ENCODE measurements around the gene PRKCH.

The PRKCH gene

GRCh38 chr14:61420326-61420725 lies 98.9 kb downstream of the PRKCH start:
- DNase-seq (ENCODE audit: low read depth in 2 of 2), result peak; percentile 28 to 29

- no peak for DNase-seq (ENCODE audit: low read depth in 2 of 2)
These were observed 100.0 kb downstream of the PRKCH start for GRCh38 chr14:61421212-61421923.

- no peak for DNase-seq (ENCODE audit: low read depth in 2 of 2)
These were observed 104.7 kb downstream of the PRKCH start for GRCh38 chr14:61426048-61426447.

- no peak for DNase-seq (ENCODE audit: low read depth in 2 of 2)
These were observed 106.9 kb downstream of the PRKCH start for GRCh38 chr14:61428261-61428660.

GRCh38 chr14:61429316-61429715 lies 107.9 kb downstream of the PRKCH start:
- no peak for DNase-seq (ENCODE audit: low read depth in 2 of 2)

GRCh38 chr14:61430066-61430757 lies 108.8 kb downstream of the PRKCH start:
- DNase-seq (ENCODE audit: low read depth in 2 of 2), result no peak

GRCh38 chr14:61433169-61433568 lies 111.8 kb downstream of the PRKCH start:
- DNase-seq (ENCODE audit: low read depth in 2 of 2), result no peak

- no peak for DNase-seq (ENCODE audit: low read depth in 2 of 2)
These were observed 112.4 kb downstream of the PRKCH start for GRCh38 chr14:61433828-61434227.

- no peak for DNase-seq (ENCODE audit: low read depth in 2 of 2)
These were observed 112.9 kb downstream of the PRKCH start for GRCh38 chr14:61434311-61434710.

- DNase-seq (ENCODE audit: low read depth in 2 of 2), result no peak
These were observed 114.4 kb downstream of the PRKCH start for GRCh38 chr14:61435563-61436337.

- no peak for DNase-seq (ENCODE audit: low read depth in 2 of 2)
These were observed 116.0 kb downstream of the PRKCH start for GRCh38 chr14:61437381-61437780.

- DNase-seq (ENCODE audit: low read depth in 2 of 2), result no peak
These were observed 116.7 kb downstream of the PRKCH start for GRCh38 chr14:61438036-61438435.

- DNase-seq (ENCODE audit: low read depth in 2 of 2), result no peak
These were observed 117.1 kb downstream of the PRKCH start for GRCh38 chr14:61438497-61438859.

GRCh38 chr14:61438860-61439765 lies 117.7 kb downstream of the PRKCH start:
- no peak for DNase-seq (ENCODE audit: low read depth in 2 of 2)

GRCh38 chr14:61439779-61440418 lies 118.5 kb downstream of the PRKCH start:
- DNase-seq (ENCODE audit: low read depth in 2 of 2), result no peak

- DNase-seq (ENCODE audit: low read depth in 2 of 2), result no peak
These were observed 122.1 kb downstream of the PRKCH start for GRCh38 chr14:61443481-61443880.

GRCh38 chr14:61444215-61444768 lies 122.9 kb downstream of the PRKCH start:
- DNase-seq (ENCODE audit: low read depth in 2 of 2), result peak; percentile 64

GRCh38 chr14:61451491-61451890 lies 130.1 kb downstream of the PRKCH start:
- DNase-seq (ENCODE audit: low read depth in 2 of 2), result no peak

- no peak for DNase-seq (ENCODE audit: low read depth in 2 of 2)
These were observed 130.6 kb downstream of the PRKCH start for GRCh38 chr14:61451891-61452400.

GRCh38 chr14:61452452-61452851 lies 131.1 kb downstream of the PRKCH start:
- DNase-seq (ENCODE audit: low read depth in 2 of 2), result peak; percentile 50 to 55
